ENCODE data around the gene AHSG.
"Not testable (repeated sequence)": the region's sequence is repeated elsewhere in the genome, so short reads cannot be mapped to it uniquely, and the experiment has no call there.

AHSG gene, protein sequence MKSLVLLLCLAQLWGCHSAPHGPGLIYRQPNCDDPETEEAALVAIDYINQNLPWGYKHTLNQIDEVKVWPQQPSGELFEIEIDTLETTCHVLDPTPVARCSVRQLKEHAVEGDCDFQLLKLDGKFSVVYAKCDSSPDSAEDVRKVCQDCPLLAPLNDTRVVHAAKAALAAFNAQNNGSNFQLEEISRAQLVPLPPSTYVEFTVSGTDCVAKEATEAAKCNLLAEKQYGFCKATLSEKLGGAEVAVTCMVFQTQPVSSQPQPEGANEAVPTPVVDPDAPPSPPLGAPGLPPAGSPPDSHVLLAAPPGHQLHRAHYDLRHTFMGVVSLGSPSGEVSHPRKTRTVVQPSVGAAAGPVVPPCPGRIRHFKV

DNA sequence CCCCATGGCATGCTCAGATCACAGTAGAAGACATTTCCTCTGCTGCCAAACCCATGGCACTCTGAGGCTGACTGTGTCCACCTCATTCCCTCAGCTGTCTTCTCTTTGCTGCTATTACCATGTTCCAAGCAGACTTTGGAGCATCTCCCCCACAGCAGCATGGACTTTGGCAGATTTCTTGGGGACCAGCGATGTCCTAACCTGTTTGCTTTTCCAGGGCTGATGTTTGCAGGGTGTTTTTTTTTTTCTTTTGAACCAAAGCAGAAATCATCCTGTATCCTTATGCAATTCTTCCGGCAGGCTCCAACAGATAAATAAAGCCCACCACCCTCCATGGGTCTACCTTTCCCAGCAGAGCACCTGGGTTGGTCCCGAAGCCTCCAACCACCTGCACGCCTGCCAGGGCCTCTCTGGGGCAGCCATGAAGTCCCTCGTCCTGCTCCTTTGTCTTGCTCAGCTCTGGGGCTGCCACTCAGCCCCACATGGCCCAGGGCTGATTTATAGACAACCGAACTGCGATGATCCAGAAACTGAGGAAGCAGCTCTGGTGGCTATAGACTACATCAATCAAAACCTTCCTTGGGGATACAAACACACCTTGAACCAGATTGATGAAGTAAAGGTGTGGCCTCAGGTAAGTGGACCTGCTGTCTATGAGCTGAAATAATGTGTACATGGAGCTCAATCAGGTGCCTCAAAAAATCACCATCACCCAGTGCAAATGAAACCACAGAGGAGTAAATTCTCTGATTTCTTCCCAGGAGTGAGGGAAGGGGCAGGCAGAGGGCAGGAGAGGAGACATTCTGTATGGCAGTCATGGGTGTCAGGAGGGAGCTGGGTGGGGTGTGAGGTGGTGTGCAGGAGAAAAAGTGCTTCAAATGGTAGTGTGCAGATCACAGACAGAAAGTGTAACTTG is at the start of gene AHSG:
AHSG (plus strand) TSS at position 340 of the 916 bp plus-strand sequence; CDS start at position 422, 82 bp downstream.
- DNase-seq, result no peak

DNA sequence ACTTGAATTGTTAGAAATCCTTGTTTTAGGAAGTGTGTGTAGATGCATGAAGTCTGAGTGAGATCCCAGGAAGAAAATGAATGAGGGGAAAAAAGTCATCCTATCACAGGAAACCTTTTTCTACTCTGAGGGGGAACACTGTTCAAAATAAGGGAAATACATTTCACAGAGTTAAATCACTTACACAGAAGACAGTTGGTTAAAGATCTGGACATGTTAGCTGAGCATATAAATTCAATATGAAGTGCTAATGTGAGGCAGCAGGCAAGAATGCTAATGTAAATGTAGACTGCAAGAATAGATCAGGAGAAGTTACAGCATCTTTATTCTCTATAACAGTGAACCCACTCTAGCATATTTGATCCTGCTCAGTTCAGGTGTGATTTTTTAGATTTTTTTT is 48.3 kb upstream of the AHSG start:
- DNase-seq, result no peak

DNA sequence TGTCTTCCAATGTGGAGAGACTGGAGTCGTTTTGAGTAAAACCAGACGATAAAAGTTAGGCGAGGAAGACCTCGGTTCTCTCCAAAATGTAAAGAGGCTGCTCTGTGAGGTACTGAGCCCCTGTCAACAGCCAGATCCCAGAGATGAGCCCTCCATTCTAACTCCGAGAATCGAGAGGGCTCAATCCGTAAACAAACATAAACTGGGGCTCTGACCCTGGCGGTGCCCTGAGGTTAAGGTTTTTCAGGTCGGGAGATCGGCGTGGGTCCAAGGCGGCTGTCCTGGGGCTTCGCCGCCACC is 46.1 kb upstream of the AHSG start:
- no peak for DNase-seq

DNA sequence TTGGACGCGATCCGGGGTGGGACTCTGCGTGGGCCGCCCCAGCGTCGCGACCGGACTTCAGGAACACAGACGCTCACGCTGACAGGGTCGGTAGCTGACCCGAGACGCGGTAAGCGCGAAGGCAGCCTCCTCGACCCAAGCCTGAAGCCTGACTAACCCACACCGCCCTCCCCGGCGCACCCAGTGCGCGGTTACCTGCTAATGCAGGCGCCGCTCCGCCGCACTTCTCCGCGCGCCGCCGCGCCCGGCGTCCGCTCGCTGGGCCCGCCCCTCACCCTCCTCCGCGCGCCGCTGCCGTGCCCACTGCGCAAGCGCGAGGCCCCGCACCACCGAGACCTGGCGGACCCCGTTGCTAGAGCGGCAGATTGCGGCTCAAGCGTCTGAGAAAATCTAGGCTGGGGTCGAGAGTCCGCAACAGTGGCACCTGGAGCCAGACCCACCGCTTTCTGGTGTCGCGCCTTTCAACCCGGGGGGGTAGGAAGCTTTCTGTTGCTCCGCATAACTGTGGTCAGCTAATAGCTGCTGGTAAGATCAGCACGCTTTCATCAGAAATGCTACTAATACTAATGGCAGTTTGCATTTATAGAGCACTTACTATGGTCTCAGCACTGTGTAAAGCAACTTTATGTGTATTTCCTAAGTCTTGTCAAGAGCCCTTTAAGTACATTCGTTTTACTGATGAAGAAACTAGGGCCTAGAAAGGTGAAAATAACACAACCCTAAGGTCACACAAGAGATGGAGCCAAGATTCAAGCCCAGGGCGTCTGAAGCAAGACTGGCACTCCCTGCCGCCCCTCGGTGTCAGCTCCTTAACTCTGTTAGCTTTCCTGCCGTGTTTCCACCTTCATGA is 45.6 kb upstream of the AHSG start, which contains the start of gene TBCCD1:
TBCCD1 (minus strand) TSS at position 268 of the 850 bp plus-strand sequence. CDS start 3,010 bp downstream, outside the sequence.
- DNase-seq, result peak; percentile 74

DNA sequence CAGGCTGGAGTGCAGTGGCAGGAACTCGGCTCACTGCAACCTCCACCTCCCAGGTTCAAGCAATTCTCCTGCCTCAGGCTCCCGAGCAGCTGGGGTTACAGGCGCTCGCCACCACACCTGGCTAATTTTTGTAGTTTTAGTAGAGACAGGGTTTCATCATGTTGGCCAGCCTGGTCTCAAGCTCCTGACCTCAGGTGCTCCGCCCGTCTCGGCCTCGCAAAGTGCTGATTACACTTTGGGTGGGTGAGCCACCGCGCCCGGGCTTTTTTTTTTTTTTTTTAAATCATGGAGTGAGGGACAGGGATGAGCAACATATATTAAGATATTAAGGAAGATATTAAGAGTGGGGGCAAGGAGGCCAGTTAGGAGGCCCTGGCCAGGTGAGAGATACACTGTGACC is 43.5 kb upstream of the AHSG start:
- DNase-seq, result not testable (repeated sequence)

DNA sequence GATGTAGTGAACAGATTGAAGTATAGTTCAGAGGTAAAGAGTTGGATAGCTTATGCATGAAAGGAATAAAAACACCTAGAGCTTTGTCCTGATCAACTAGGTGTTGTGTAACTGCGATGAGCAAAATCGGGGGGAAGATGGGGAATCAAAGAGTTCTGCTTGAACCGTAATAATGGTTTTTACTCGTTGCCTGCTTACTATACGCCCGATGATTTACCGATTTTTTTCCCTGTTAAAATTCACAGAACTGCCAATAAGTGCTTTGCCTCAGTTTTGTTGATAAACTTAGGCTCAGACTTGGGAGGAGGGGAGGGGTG is 43.1 kb upstream of the AHSG start:
- DNase-seq, result no peak

DNA sequence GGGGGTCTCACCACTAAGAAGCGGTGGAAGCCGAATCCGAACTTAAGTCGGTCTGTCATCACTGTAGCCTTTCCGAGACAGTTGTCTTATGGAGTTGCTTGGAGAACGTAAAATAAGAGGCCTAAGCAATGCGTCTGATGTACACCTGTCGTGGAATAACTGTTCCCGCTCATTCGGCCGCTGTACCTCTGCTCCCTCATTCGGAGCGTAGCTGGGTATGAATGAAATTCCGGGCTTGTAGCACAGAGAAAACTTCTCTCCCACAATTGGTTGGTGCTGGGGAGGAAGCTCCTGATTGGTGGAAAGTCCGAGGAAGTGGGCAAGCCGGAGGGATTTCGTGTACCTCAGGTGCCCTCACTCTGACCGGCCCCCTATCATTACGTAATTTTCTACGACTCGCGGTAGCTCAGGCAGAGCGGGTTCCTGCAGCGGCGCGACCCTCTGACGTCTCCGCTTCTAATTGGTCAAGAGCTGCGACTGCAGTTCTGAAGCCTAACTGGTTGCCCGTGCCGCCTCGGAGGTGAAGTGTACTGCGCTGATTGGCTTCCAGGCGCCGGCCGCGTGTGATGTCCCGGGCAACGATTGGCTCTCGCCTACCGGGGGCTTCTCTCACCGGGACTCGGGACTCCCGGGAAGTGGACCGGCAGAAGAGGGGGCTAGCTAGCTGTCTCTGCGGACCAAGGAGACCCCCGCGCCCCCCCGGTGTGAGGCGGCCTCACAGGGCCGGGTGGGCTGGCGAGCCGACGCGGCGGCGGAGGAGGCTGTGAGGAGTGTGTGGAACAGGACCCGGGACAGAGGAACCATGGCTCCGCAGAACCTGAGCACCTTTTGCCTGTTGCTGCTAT is 42.5 kb upstream of the AHSG start, which contains the start of gene DNAJB11:
DNAJB11 (plus strand) TSS at position 625 of the 845 bp plus-strand sequence; CDS start at position 803, 178 bp downstream.
- peak; percentile 99 for DNase-seq

DNA sequence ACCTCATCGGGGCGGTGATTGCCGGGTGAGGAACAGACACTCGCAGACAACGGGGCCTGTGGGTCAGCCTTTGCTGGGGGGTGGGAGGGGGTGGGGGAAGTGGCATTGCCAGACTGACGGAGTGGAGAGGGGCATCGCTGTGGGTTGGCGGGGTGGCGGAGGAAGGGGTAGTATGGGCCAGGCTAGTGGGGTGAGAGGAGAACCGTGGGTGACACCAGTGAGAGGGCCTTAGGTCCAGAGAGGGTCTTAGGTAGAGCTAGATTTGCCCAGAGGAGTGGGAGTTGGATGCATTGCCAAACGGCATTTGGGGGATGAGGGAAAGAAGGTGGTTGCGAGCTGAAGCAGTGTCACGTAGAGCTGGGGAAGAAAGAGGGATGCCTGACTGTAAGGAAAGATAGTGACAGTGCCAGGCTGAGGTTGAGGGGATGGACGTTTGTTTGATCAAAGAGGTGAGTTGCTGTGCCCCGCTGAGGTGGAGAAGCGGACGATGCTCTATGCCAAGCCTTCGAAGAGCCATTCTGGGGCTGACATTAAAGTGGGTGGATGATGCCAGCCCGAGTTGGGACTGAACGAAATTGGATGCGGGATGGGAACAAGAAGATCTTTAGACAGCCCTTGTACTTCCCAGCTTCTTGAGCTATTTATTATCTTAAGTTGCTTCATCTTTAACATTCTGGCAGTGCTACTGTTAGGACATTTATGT is 41.8 kb upstream of the AHSG start:
- DNase-seq, result no peak

DNA sequence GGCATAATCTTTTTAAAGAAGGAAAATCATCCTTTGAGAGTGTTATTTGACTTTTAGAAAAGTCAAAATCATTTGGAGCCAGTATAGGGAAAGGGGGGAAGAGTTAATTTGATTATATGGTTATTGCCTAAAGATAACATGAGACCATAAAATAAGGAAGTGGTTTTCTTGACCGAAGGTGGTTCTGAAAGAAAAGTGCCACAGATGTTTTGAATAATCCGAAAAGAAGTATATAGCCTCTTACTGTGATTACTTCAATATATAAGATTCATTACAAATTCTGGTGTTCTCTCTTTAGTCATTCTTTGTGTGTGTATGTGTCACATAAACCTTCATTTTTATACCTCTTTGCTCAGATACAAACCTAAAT is 41.2 kb upstream of the AHSG start:
- no peak for DNase-seq

DNA sequence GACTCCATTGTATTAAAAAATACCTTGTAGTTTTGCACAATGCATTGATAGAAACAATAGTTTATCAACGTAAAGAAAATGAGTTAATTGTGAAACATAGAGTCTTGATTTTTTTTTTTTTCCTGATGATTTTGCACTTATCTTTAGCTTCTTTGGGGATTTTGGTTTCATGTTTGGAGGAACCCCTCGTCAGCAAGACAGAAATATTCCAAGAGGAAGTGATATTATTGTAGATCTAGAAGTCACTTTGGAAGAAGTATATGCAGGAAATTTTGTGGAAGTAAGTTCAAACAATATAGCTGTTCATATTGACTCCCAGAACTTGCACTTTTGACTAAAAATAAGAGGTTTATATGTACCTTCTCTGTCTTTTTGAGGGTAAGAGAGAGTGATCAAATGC is 35.3 kb upstream of the AHSG start:
- DNase-seq, result no peak

DNA sequence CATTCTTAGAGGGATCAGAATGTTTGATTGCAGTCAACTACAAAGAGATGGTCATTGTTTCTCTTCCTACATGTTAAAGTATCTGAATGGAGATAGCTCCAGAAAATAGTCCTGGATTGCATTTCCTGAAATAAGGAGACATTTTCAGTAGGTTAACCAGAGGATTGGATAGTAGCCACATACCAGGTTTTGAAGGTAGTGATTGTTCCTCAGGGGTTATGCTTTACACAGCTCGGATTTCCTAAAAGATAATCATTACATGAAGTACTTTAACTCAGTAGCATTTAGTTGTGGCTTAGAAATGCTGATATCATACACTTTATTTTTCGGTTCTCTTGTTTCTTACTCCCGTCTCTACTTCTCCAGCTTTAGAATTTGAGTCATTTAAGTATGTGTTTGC is 32.1 kb upstream of the AHSG start:
- no peak for DNase-seq

DNA sequence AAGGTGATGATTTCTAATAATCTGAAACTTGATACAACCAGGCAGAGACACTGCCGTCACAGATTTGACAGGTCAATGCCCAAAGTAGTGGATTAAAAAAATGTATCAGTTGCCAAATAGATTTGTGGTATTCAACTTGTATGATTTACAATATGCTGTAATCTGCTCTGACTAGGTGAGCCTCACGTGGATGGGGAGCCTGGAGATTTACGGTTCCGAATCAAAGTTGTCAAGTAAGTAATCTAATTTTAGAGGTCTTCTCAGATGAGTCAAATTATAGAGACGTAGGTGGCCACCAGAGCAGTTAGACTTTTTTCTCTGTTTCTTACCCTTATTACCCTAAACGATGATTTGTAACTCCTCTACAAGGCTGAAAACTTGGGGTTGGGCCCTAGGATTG is 30.3 kb upstream of the AHSG start:
- DNase-seq, result no peak

DNA sequence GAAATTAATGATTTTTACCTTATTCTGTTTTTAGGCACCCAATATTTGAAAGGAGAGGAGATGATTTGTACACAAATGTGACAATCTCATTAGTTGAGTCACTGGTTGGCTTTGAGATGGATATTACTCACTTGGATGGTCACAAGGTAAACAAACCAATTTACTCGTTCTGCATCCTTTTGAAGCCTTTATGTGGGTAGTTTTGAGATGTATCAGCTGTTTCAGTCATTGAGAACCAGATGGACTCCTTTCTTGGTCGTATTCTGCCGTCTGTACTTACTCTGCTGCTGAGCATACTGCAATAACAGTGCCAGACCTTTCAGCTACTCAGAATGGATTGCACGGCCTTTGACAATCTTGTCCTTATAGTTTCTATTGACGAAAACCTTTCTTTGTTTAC is 29.0 kb upstream of the AHSG start:
- DNase-seq, result no peak

DNA sequence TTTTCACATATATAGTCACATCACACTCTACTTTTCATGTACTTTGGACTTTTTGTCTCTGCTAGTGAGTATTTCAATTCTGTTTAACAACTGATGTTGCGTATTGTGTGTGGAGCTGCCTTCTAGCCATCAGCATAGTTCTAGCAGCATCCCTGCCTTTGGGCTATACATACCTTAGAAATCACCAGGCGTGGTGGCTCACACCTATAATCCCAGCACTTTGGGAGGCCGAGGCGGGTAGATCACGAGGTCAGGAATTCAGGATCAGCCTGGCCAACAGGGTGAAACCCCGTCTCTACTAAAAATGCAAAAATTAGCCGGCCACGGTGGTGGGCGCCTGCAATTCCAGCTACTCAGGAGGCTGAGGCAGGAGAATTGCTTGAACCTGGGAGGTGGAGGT is 26.6 kb upstream of the AHSG start:
- DNase-seq, result not testable (repeated sequence)

DNA sequence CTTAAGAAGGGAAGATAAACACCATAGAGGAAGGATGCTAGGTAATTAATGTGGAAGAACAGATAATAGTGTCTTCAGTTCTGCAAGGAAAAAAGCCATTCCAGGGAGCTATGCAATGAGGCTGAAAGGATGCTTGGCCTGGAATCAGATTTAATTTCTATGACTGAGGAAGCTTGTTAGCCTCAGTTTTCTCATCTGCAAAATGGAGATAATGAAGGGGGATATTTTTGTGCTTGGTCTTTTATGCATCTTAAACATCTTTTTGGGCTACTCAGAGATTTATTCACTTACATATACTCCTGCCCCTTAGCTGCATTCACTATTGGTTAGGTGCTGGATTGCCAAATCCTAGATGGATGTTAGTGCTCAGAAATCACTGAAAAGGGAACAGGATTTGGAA is 25.7 kb upstream of the AHSG start:
- DNase-seq, result no peak

DNA sequence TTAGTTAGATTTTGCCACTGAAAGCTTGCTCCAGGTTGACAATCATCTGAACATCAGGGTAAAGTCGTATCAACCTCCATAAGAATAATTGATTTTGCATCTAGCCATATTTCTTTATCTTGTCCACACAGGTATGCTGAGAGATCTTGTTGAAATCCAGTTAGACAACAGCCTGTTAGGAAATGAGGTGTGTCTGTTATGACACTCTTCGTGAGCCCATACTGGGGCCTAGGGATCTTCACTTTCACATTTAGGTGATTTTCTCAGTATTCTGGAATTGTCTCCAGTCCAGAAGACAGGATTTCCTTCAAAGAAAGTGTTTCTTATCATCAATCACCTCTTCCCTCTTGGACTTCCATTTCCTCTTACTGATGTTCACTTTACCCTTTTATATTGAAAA is 24.2 kb upstream of the AHSG start:
- no peak for DNase-seq

DNA sequence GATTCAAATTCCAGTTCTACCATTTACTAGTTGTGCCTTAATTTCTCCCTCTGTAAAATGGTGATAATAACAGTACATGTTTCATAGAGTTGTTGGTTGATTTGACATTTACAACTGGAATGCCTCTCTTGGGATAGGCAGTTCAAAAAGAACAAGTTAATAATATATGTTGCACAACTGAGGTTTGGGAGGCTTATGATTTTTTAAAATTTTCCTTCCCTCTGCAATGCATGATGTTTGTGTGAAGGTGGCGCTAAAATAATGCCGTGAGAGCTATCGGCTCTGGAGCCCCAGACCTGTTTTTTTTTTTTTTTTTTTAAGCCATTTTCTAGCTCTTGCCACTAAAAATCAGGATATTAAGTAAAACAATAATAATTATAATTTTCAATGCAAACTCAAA is 23.7 kb upstream of the AHSG start:
- DNase-seq, result no peak

DNA sequence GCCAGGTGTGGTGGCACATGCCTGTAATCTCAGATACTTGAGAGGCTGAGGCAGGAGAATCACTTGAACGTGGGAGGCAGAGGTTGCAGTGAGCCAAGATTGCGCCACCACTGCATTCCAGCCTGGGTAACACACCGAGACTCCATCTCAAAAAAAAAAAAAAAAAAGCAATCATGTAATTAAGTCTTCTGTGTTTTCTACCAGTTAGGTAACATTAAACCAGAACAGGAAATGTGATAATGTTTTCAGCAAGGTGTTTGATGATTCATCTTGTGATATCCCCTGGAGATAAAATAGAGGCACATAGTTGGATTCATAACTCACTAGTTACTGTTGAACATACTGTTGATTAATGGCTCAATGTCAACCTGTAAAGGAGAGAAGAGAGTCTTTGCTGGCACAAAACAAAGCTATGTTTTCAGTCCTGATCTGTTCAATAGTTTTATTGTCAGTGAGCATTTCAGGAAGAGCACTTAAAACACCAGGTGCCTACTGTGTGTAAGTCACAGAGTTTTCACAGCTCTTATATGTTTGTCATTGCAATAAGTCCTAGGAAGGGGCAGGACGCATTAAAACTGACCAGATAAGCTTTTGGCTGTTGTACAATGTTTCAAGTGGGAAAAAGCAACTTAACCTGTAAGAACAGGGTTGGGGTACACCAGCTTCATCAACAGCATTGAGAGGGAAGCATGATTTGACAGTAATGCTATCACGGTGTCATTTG is 22.8 kb upstream of the AHSG start:
- no peak for DNase-seq

DNA sequence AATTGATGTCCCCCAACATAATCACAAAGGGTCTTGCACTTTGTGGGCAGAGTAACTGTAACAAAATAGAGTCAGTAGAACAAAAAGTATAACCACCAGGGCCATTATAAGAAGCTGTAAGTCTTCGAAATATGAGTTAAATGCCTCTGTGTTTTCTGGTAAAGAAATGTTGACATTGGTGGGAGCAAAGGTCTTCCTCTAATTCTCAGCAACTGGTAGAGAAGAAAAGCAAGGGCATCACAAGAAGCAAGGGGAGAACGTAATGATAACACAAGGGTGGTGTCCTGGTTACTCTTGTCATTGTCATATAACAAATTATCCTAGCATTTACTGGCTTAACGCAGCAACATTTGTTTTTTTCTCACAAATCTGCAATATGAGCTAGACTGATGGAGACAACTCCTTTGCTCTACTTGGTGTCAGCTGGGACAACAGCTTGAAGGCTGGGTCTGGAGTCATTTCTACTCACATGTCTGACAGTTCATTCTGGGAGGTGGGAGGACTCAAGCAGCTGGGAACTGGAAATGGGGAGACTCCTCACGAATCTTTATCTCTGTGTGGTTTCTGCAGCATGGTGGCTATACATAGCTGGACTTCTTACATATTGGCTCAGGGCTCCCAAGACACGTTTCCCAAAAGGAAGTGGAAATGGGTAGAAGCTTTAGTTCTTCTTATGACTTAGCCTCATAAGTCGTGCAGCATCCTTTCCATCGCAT is 22.1 kb upstream of the AHSG start:
- DNase-seq, result no peak

DNA sequence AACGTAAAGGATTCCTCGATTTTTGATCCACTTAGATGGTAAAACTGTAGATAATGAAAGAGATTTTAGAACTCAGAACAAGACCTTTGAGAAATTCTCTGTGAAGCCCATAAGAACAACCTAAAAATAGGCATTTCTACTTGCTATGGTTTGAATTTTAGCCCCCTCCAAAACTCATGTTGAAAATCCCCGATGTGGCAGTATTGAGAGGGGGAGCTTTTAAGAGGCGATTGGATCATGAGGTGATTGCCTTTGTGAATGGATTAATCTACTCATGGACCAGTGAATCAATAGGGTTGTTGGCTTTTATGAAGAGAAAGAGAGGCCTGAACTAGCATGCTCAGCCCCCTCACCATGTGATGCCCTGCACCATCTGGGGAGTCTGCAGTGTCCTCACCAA is 20.2 kb upstream of the AHSG start:
- no peak for DNase-seq

Measured in DMS 273 treated with DMSO at 0.1 percent for 48 hours (cell line).